GM13976 (cell line): ENCODE measurements around the gene CDC42EP3.

Source experiments
- DNase-seq: peaks from one replicate; pipeline ENCODE4 v3.0.0; 2012; ENCODE audit warnings: low spot score
- CTCF ChIP-seq: IDR thresholded peaks from 2 replicates; pipeline ENCODE4 v1.5.1; 2012; ENCODE audit warnings: borderline replicate concordance, mild to moderate bottlenecking; ENCODE audit not compliant: insufficient read depth; ENCODE audit errors: extremely low read depth, missing control alignments, control extremely low read depth
- in situ Hi-C: fragments of 300-500 bp; cut with MboI; formaldehyde crosslinking; loops from one replicate; pipeline ENCODE4 v1.12.0; 2022; ENCODE audit warnings: low sequenced_read_pairs, mixed read lengths, inconsistent platforms; ENCODE audit not compliant: unreplicated experiment

CDC42EP3 gene

GRCh38 chr2:37698931-37699481 lies 27.6 kb upstream of the CDC42EP3 start:
- TF ChIP-seq CTCF = no peak
- DNase-seq = no peak
- in situ Hi-C loops = no loop called here

GRCh38 chr2:37695336-37695735 lies 23.9 kb upstream of the CDC42EP3 start:
- in situ Hi-C loops = no loop called here
- DNase-seq = no peak
- TF ChIP-seq CTCF = no peak

GRCh38 chr2:37692711-37693110 lies 21.3 kb upstream of the CDC42EP3 start:
- DNase-seq = no peak
- TF ChIP-seq CTCF = no peak
- in situ Hi-C loops = no loop called here

GRCh38 chr2:37689751-37690150 lies 18.3 kb upstream of the CDC42EP3 start:
- in situ Hi-C loops = no loop called here
- DNase-seq = no peak
- no peak for TF ChIP-seq CTCF

GRCh38 chr2:37688771-37689468 lies 17.5 kb upstream of the CDC42EP3 start:
- TF ChIP-seq CTCF = no peak
- no peak for DNase-seq
- in situ Hi-C loops = no loop called here

GRCh38 chr2:37686792-37687526 lies 15.5 kb upstream of the CDC42EP3 start:
- TF ChIP-seq CTCF = no peak
- in situ Hi-C loops = no loop called here
- DNase-seq = no peak

- TF ChIP-seq CTCF = no peak
Observed at GRCh38 chr2:37684809-37685208, 13.4 kb upstream of the CDC42EP3 start.

More at GRCh38 chr2:37684809-37685208, 13.4 kb upstream of the CDC42EP3 start:
- DNase-seq = no peak
- in situ Hi-C loops = no loop called here
